GM12874 (cell line): ENCODE measurements around the gene SIRT7.

ENCODE experiments used
- CTCF ChIP-seq: IDR thresholded peaks from 2 replicates; pipeline ENCODE4 v1.5.1; 2011; ENCODE audit warnings: low read depth, mild to moderate bottlenecking, control low read depth, low read length, moderate library complexity; ENCODE audit not compliant: insufficient read depth

The SIRT7 gene

GRCh38 chr17:81895400-81895799, 22.6 kb downstream of the SIRT7 start:
- TF ChIP-seq CTCF = no peak

GRCh38 chr17:81891303-81891552, 26.7 kb downstream of the SIRT7 start:
- TF ChIP-seq CTCF = no peak

- TF ChIP-seq CTCF = no peak
Measured at GRCh38 chr17:81890447-81891302, 27.3 kb downstream of the SIRT7 start.

GRCh38 chr17:81889602-81890001, 28.4 kb downstream of the SIRT7 start:
- no peak for TF ChIP-seq CTCF

- no peak for TF ChIP-seq CTCF
Measured at GRCh38 chr17:81888988-81889595, 28.9 kb downstream of the SIRT7 start.

- TF ChIP-seq CTCF = no peak
Measured at GRCh38 chr17:81888105-81888987, 29.6 kb downstream of the SIRT7 start.

GRCh38 chr17:81885869-81886548, 32.0 kb downstream of the SIRT7 start:
- no peak for TF ChIP-seq CTCF
